Lower leg skin (tissue), 3 donors: ENCODE data around the gene COL13A1.

Experiments used
- CTCF ChIP-seq, 3 donors: fragments of 450-650 bp; IDR thresholded peaks; one replicate each; pipeline ENCODE4 v1.5.1; 2016; ENCODE audit warnings: antibody characterized with exemption in 3 of 3, mild to moderate bottlenecking in 3 of 3, moderate library complexity in 2 of 3
- POLR2A ChIP-seq, 2 donors: fragments of 450-650 bp; IDR thresholded peaks; one replicate each; pipeline ENCODE4 v1.6.1; 2016 to 2017; ENCODE audit warnings: antibody characterized with exemption in 2 of 2, mild to moderate bottlenecking in 1 of 2, moderate library complexity in 1 of 2

DNA sequence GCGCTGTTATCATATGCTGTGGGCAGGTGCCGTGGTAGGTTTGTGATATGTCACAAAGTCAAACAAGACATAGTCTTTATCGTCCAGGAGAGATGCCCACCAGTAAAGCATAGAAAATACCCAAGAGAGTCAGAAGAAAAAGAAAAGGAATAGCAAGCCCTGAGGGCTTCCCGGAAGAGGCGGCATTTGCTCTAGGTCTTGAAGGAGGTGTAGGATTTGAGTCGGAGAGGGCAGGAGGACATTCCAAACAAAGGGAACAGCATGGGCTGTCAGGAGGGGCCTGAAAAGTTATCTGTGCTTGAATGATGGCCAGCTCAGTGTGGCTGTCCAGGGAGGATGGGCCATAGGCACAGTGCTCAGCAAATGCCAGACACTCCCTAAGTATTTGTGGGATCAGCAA lies 42.2 kb downstream of the COL13A1 start:
- no peak for TF ChIP-seq CTCF (IDR thresholded peaks at IDR 0.05)
- no peak for TF ChIP-seq POLR2A (IDR thresholded peaks at IDR 0.05)
